ENCODE data around the gene MYO1B. TPM values are rescaled to one million over a fixed set of nuclear protein-coding genes. Genes with fewer than 3 reads are reported as not detected.

Gene MYO1B
- total and polyA plus RNA-seq, 10 of the 15 experiments (the other 5 are each of a cell fraction or from before 2014, with no cell fraction given) = 0.10 to 4.2 (median 1.6) TPM

GRCh38 chr2:191389288-191389687 lies 144.1 kb downstream of the MYO1B start (continued):
- TF ChIP-seq ZBTB40 (IDR thresholded peaks at IDR 0.05; ENCODE audit: borderline replicate concordance) (no peak), KAT2A (conservative IDR thresholded peaks at IDR 0.05; ENCODE audit: control insufficient read depth, low read depth, low read length) (no peak), NR2C2 (IDR thresholded peaks at IDR 0.05; ENCODE audit: borderline replicate concordance, control insufficient read depth, insufficient read length, low read depth) (no peak), FOS (IDR thresholded peaks at IDR 0.05; ENCODE audit: borderline replicate concordance, extremely low read depth, insufficient read length) (no peak), E4F1 (IDR thresholded peaks at IDR 0.05; ENCODE audit: borderline replicate concordance, partially characterized antibody) (no peak)

- Histone ChIP-seq H3K4me2 (ENCODE audit: control insufficient read depth, insufficient read depth) (no peak overlapping the region), H2AFZ (ENCODE audit: control insufficient read depth, low read depth, low read length) (no peak overlapping the region), H3K9me3 (replicated peaks; ENCODE audit: control insufficient read depth, insufficient read depth, low read length) (no peaks in the 10 kb centered on the region), H3K79me2 (ENCODE audit: control insufficient read depth, insufficient read depth, low read length) (no peaks in the 10 kb centered on the region), H3K27ac (ENCODE audit: control insufficient read depth, insufficient read depth) (no peak overlapping the region), H3K27me3 (replicated peaks in 1 of 2; ENCODE audit: control insufficient read depth in 2 of 2, insufficient read depth in 2 of 2, low read length in 1 of 2) (no peaks in the 10 kb centered on the region), H3K4me3 (no peak overlapping the region), H4K20me1 (ENCODE audit: control insufficient read depth, insufficient read depth) (no peaks in the 10 kb centered on the region), H3K9ac (ENCODE audit: control insufficient read depth, insufficient read depth, low read length) (no peak overlapping the region), H3K36me3 (ENCODE audit: control insufficient read depth in 2 of 2, insufficient read depth in 2 of 2, low read length in 1 of 2) (no peaks in the 10 kb centered on the region), H3K4me1 (ENCODE audit: control insufficient read depth, insufficient read depth, low read length) (no peaks in the 10 kb centered on the region)
- POLR2A ChIA-PET = no interaction called here
- in situ Hi-C loops (cut with MboI) (no loop called here), intact Hi-C loops (cut with micrococcal nuclease; ENCODE audit: unreplicated experiment) (no loop called here)
- SMC1A ChIA-PET (ENCODE audit: uncharacterized antibody, unreplicated experiment) = no interaction called here
- FAIRE-seq (no peak), ATAC-seq (no peak), DNase-seq (ENCODE audit: low read depth, low spot score) (no peak)
- no TSS peak for BruUV-seq (replicated peaks)
- RAD21 ChIA-PET (ENCODE audit: unreplicated experiment) = no interaction called here
- WGBS (ENCODE audit: insufficient coverage, insufficient replicate concordance, low lambda C conversion rate, missing lambda C conversion rate) = 2% methylated on average over 3 of the region's 3 CpGs
- CTCF ChIA-PET = no interaction called here
- TF ChIP-seq ZBTB4 (CRISPR knock-in tag; IDR thresholded peaks at IDR 0.05) (no peak), NFYB (IDR thresholded peaks at IDR 0.05; ENCODE audit: insufficient read depth, low read depth, low read length) (no peak), SIN3A (IDR thresholded peaks at IDR 0.05; ENCODE audit: low read depth, low read length) (no peak)
These were observed 146.0 kb downstream of the MYO1B start for GRCh38 chr2:191391171-191391570.

Data from GM12878 (cell line).